ENCODE data around the gene ASTL.
"Not testable (repeated sequence)": the region's sequence is repeated elsewhere in the genome, so short reads cannot be mapped to it uniquely, and the experiment has no call there.

Gene ASTL

DNA sequence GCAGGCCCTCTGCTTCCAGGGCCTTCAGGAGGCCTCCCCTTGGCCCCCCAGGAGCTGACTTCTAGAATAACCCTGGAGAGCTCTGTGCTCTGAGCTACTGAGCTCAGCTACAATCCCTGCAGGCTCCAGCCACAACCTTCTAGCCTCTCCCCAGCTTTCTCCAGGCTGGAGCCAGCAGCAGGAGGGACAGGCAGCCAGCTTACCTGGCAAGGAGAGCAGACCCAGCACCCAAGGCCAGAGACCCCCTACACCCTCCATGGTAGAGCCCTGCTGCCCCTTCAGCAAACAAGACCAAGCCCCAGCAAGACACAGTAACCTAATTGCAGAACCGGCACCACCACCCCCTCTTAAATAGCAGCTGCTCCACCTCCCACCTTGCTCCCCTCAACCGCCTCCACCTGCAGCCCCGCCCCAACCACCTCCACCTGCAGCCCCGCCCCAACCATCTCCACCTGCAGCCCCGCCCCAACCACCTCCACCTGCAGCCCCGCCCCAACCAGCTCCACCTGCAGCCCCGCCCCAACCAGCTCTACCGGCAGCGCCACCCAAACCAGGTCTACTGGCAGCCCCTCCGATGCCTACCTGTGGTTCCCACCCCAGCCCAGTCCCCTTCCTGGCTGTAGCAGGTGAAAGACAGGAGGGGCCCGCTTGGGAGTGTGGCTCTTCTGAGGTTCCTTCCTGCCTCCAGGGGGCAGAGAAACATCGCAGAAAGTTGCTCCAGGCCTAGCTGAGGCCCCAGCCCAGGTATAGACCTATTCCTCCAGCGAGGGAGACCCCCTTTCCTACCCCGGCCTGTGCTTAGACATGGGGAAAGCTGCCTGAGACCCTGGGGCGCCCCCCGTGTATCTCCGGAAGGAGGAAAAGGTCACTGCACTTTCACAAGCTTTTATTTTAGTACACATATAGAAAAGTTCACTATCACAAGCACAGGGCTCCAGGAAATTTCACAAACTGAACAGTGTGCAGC lies at the start of gene ASTL:
Gene ASTL (minus strand): TSS at position 324 of the 967 bp plus-strand sequence. CDS start 66 bp downstream, at position 258.
- peak; percentile 79 for DNase-seq

DNA sequence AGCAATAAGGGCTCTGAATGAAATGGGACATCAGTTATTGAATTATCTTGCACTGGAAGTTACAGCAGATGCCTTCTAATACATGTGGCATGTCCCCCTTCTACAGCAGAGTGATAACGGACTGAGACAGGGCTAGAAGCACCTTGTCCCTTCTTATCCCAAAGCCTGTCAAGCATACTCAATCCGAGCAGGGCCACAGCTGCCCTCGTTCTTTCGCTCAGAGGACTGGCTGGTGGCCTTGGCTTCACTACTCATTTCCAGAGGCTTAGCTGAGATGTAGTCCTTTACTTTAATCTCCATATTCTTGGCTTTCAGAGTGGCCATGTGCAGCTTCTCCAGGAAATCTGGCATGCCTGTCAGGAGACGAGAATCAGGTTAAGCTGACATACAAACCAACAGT lies 48.3 kb upstream of the ASTL start:
- no peak for DNase-seq

DNA sequence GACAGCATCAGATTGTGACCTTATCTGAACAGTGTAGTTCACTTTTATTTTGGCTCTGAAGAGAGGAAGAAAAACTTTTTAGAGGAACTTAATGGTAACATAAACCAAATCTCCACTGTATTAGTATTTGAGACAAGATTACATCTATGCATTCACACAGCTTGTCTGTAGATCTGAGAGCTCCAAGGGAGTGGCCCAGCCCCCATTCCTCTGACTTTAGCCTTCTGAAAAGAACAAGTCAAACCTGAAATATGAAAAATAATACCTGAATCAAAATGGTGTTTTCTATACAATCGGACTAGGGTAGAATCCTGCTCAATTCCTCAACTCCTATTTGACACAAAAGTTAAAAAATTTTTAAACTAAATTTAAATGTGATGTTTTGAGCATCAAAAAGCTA lies 47.2 kb upstream of the ASTL start:
- no peak for DNase-seq

DNA sequence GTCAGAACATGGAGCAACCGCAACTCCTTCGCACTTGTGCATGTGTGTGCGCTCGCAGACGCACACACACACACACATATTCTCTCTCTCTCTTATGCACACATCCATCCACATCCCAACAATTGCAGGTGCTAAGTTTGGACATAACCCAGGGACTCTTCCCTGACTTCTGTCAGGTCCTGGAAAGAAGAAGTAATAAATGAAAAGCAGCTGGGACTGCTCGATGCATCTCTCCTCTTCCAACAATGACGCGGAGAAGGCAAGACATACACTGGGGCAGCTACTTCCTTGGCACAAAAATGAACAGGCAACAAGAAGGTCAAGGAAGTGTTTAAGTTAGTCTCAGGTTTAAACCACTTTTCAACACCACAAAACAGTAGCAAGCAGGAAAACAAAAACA lies 46.7 kb upstream of the ASTL start:
- DNase-seq, result no peak

DNA sequence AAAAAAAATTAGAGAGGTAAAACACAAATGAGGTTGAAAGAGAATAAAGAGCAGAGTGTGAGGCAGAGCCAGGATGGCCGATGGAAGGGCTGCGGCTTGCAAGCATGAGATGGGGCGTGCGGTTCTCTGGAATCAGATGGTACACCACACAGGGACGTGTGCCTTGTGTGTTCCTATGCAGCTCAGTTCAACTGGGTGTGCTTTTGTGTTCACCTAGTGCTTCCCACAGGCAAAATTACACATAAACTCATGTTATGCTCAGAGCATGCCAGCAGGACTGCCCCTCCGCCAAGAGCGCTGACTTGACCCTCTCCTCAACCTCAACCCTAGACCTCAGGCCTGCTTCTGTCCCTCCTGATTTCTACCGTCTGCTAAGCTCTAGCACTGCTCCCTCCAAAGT lies 45.9 kb upstream of the ASTL start:
- DNase-seq, result no peak

DNA sequence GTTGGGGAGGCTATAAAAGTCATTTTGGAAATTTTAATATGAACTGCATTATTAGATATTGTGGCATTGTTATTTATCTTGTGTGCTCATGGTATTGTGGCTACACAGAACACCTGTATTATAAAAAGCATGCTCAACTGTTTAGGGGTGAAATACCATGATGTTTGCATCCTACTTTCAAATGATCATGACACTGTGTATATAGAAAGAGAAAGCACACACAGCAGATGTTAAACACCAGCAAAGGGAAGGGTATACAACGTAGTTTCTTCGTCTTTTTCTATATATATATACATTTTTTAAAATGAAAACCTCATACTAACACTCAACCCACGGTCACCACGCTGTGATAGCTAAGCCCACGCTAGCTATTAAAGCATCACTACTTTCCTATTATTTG lies 43.2 kb upstream of the ASTL start:
- no peak for DNase-seq

DNA sequence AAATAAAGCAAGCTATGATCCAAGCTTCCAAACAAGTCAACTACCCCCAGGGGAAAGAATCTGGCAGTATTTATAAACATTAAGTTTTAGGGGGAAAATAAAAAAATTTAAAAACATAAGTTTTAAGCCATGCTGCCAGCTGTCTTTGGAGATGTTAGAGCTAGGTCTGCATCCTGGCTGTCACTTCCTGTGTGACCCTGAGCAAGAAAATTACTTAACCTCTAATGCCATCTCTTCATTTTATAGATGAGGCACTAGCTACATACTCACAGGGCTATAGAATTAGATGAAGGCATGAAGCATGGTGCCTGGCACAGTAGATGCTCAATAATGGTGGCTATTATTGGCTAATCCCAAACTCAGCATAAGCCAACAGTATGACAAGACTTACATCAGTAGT lies 42.2 kb upstream of the ASTL start:
- DNase-seq, result no peak

DNA sequence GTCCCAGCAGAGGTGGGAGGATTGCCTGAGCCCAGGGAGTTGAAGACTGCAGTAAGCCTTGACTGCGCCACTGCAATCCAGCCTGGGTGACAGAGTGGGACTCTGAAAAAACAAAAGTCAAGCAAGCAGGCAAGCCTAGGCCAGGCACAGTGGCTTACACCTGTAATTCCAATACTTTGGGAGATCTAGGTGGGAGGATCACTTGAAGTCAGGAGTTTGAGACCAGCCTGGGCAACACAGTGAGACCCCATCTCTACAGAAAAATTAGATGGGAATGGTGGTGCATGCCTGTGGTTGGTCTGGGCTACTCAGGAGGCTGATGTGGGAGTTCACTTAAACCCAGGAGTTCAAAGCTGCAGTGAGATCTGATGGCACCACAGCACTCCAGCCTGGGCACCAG lies 41.7 kb upstream of the ASTL start:
- no peak for DNase-seq

DNA sequence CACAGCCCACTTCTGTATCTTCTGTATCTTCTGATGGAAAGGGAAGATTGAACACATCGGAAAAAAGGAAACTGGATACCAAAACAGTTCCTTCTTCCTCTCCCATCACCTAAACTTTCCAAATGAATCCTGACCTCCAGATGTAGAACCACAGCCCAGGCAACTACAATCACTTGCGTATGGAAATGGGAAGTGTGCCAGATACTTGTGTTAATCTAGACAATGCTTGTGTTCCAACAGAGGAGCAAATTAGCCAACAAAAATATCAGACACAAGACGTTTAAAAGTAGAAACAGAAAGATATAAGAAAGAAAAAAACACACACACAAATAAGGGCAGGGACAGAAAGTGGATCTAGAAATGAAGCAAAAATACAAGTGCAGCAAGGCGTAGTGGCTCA lies 38.4 kb upstream of the ASTL start:
- no peak for DNase-seq

DNA sequence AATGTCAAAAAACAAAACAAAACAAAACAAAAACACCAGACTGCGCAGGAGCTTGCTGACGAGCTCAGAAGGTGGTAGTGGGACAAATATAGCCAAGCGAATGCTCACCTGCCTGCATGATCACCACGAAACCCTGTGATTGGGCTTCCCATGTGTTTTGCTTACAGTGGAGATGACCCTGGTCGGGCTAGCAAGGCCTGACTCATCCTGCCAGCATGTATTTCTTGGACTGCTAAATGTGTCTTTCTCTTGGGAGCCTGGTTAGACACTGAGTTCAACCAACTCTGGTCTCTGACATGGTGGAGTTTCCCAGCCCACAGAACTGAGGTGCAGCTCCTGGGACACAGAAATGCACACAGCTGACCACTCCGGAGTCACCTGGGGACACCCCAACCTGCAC lies 37.6 kb upstream of the ASTL start:
- no peak for DNase-seq

DNA sequence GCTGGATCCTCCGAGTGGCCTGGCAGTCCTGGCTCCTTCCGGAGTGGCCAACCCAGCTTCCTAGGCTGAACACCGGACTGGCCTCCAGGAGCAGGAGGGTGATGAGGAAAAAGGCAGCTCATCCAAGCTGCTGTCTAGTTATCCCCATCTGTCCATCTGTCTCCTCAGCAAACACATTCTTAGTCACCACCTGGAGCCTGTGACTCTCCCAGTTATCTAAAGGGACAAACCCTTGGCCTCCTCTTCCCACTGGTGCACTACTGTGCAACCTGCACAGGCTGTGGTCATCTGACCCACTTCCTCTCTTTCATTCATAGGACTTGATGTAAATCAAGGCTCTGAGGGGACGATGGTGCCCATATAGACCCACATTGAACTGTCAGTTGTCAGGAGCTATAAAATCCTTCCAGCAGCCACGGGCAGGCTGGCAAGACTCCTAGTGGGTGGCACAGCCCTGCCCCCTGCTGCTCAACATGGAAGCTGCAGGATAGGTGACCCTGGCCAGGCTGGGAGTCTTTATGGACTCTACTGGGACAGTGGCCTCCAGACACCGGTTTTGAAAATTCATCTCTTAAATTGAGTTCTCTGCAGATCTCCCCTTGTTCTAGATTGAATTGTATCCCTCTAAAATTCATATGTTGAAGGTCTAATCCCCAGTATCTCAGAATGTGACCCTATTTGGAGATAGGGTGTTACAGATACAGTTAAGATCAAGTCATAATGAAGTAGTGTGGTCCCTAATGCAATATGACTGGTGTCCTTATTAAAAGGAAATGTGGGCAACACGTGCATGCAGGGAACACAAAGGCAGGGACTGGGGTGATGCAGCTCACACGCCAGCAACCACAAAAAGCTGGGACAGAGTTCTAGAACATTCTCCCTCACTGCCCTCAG lies 36.2 kb upstream of the ASTL start:
- DNase-seq, result peak; percentile 32

DNA sequence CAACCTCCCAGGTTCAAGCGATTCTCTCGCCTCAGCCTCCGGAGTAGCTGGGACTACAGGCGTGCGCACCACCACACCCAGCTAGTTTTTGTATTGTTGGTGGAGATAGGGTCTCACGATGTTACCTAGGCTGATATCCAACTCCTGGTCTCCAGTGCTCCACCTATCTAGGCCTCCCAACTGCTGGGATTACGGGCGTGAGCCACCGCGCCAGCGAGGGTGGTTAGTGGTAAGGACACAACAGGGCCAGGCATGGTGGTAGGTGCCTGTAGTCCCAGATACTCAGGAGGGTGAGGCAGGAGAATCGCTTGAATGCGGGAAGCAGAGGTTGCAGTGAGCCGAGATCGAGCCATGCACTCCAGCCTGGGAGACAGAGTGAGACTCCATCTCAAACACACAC lies 33.5 kb upstream of the ASTL start:
- DNase-seq, result no peak

DNA sequence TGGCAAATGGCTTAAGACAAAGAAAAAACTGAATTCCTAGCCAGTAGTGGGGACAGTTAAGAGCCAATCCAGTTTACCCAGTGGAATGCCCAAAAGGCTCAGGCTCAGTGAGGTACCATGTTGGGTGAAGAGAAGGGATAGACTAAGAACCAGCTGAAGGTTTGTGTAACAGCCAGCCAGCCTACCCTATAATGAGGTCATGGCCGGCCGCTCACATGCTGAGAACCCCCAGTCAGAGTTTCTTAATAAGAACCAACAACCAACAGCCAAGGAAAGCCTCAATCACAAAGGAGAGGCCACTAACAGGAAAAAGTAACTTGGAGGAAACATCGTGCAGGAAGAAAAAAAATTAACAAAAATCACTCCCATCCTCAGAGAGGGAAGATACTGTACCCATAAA lies 32.3 kb upstream of the ASTL start:
- no peak for DNase-seq

DNA sequence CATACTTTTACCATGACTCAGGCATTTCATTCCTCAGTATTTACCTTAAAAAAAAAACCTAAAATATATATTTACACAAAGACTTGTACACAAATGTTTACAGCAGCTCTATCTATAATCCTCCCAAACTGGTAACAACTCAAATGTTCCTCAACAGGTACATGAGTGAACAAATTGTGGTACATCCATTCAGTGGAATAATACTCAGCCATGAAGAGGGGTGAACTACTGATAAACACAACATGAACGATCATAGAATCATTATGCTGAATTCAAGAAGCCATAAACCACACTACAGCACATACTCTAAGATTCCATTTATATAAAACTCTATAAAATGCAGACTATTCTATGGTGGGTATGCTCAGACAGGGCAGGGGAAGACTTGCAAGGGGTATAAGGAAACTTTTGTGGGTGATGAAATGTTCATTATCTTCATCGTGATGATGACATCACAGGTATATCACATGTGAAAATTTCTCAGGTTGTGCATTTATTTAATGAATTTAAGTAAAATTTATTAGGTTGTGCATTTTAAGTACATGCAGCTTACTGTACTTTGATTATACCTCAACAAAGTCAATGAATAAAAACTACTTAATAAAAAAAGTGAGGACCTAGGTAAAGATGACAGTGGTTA lies 31.7 kb upstream of the ASTL start:
- DNase-seq, result no peak

DNA sequence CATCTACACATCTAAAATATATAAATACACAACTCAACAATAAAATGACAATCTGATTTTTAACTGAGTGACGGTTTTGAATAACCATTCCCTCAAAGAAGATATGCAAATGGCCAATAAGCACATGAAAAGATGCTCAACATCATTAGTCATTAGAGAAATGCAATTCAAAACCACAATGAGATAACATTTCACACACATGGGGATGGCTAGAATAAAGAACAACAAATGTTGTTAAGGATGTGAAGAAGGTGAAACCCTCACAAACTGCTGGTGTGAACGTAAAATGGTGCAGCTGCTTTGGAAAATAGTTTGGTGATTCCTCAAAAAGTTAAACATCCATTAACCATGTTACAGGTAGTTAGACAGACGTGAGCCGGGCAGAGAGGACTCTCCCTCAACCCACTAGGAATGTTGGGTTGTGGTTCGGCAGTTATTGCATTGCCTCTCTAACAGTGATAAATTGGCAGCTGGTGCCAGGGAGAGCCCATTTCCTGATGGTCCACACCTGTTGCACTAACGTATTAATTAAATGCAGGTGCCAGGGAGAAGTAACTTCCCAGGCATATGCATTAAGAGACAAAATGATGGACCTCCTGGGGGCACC lies 29.2 kb upstream of the ASTL start:
- no peak for DNase-seq

DNA sequence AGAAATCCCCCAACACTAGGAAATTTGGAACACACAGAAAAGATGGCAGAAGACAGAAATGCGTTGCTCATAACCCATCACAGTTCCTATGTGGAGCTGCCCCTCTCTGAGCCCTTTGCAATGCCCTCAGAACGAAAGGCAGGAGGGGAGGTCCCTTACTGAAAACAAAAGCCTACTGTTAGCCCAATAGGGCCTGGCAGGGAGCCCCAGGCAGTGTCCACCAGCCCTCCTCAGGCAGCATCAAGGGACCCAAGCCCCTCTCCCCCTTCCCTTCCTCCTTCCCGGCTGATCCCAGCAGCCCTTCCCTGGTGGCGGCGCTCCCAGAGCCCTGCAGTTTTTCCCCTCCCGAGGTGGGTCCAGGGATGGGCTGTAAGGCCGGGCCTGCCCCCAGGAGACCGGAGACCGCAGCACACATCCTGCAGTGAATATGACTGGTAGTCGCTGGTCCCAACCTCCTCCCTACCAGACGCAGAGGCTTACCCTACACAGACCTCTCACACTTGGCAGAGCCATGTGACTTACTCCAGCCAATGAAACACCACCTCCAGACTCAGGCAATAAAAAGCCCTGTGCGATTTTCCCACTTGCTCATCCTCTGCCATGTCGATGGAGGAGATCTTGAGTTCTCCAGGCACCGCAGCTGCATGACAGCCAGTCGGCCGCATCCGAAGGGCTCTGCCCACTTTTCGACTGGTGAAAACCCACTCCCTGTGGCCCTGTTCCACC lies 26.3 kb upstream of the ASTL start:
- no peak for DNase-seq

DNA sequence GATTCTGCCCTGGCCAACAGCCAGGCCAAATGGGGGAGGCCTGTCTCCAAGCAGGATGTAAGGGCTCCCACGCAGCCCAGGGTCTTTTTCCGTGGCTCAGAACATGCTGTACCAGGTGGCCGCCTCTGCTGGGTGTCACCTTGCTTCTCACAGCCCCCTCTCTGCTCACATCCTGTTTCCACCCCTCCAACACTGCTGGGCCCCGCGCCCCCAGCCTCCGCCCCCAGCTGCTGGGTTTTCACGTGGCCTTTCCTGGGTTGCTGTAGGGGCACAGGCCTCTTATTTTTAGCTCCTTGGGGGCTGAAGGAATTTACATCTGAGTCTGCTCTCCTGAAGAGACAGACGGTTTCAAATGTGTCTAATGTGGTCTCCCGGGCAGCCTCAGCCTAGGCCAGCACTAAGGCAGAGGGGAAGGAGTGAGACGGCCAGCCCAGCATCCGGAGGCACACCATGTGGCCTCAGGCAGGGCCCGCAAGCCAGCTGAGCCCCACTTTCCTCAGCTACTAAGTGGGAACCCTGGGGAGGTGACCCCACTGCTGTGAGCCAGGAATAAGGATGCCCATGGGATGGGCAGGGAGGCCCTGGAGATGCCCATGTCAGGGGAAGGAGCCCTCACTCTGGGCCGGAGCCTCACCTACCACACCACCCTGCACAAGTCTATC lies 25.6 kb upstream of the ASTL start:
- DNase-seq, result no peak

DNA sequence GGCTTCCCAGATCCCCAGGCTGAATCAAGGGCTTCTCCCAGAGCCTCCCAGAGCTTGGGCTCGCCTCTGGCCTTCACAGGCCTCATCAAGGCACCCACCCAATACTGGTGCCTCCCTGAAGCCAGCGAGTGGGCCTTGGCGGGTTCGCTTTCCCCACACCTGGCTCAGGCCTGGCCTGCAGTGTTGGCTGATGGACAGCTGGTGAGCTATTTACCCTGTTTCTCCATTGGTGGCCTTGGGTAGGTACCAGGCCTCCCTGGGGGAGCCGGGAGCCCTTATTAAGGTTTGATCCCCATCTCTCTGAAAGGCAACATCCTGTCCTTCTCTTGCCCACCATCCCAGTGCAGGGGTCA lies 25.1 kb upstream of the ASTL start:
- DNase-seq, result no peak

DNA sequence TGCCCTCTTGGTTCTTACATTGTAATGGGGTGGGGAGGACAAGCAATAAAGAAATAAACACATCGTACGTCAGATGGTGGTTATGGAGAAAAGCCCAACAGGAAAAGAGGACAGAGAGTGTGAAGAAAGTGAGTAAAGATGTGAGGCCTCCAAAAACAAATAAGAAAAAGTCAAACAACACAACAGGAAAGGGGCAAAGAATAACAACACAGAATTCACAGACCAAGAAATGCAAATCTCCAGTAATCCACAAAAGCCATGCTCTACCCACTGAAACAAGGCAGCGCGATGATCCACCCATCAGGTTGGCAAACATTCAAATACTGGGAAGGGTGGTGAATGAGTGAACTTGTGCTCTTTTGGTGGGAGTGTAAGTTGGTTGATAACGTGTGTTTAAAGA lies 23.6 kb upstream of the ASTL start:
- DNase-seq, result no peak

DNA sequence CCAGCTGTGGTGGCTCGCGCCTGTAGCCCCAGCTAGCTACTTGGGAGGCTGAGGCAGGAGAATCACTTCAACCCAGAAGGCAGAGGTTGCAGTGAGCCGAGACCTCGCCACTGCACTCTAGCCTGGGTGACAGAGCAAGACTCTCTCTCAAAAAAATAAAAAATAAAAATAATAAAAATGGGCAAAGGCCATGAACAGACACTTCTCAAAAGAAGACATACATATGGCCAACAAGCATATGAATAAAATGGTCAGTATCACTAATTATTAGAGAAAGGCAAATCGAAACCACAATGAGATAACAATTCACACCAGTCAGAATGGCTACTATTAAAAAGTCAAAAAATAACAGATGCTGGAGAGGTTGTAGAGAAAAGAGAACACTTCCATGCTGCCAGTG lies 22.1 kb upstream of the ASTL start:
- DNase-seq, result not testable (repeated sequence)

DNA sequence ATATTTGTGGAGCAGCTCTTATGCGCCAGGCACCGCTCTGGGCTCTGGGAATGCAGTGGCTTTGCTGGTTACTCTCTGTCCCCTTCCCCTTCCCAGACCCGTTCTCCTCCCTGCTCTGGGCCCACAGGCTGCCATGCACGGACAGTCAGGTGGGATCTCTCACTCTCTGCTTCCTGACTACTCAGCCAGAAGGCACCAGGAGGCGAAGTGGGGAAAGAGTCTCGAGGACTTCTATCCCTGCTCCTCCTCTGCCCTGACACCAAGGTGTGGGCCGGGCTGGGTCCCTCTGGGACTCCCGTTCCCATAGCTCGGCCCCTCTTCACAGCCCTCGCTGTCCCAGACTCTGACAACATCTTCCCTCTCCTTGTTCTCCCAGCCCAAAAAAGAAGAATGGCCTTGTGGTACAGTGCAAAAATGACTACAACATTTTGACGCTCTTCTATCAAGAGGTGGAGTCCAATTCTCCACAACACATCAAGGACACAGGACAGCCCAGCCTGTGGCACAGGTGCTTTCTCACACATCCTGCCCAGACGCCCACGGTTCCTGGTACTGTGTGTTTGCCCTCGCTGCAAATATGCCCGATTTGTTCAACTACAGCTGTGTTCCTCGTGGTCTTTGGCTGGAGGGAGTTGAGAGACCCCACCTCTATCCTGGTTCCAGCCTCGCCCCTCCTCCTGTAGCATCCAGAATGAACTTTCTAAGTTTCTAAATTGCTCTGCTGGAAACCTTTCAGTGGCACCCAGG lies 21.0 kb upstream of the ASTL start:
- DNase-seq, result no peak
